ENCODE measurements around the gene CDK4.
"Not testable (repeated sequence)": the region's sequence is repeated elsewhere in the genome, so short reads cannot be mapped to it uniquely, and the experiment has no call there.

The CDK4 gene

DNA sequence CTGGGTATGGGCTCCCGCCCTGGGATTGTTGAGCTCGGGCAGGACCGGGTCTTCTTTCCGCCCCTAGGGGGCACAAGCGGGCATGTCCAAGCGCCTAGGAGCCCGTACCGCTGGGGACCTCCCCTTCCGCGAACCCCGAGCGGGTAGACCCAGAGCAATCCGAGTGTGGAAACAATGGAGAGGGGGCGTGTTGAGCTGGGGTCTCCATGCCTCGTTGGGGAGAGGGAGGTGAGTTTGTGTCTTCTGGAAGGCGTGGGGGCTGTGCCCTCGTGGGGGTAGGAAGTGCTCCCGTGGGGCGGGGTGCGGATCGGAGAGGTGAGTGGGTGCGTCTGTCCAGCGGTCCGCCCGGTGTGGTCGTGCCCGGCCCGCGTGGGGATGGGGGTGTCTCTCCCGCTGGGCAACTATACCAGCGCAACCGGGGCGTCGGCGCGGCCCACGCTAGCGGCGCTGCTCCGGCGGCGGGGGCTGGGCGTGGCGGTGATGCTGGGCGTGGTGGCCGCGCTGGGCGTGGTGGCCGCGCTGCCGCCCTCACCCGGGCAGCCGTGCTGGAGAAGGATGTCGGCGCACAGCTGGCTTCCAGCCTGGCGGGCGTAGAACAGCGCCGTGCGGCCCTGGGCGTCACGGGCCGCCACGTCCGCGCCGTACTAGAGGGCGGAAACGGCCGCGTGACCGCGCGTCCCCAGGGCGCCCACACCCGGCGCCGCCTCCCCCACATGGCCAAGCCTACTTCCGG lies 25.8 kb downstream of the CDK4 start:
- DNase-seq (ENCODE audit: low read depth, low spot score) = peak; percentile 88

GRCh38 chr12:57725851-57726150 lies 26.3 kb downstream of the CDK4 start:
- DNase-seq (ENCODE audit: low read depth, low spot score) = no peak

GRCh38 chr12:57724936-57725740 lies 27.0 kb downstream of the CDK4 start:
- no peak for DNase-seq (ENCODE audit: low read depth, low spot score)

GRCh38 chr12:57724003-57724935 lies 27.8 kb downstream of the CDK4 start:
- DNase-seq (ENCODE audit: low read depth, low spot score) = no peak

DNA sequence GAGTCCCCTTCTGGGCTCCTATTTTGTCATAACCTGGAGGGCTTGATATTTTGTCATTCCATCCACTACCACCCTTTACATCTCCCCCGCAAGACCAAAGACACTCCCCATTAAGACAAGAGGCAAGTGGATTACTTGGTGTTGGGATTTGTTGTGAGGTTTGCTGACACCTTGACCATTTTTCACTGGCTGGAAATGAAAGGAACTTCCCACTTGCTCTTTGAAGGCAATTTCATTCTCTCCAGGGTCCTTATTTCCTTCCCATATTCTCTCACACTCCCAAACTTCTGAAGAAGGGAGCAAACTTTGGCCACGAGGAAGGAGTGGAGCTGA lies 28.5 kb downstream of the CDK4 start:
- DNase-seq (ENCODE audit: low read depth, low spot score) = no peak

DNA sequence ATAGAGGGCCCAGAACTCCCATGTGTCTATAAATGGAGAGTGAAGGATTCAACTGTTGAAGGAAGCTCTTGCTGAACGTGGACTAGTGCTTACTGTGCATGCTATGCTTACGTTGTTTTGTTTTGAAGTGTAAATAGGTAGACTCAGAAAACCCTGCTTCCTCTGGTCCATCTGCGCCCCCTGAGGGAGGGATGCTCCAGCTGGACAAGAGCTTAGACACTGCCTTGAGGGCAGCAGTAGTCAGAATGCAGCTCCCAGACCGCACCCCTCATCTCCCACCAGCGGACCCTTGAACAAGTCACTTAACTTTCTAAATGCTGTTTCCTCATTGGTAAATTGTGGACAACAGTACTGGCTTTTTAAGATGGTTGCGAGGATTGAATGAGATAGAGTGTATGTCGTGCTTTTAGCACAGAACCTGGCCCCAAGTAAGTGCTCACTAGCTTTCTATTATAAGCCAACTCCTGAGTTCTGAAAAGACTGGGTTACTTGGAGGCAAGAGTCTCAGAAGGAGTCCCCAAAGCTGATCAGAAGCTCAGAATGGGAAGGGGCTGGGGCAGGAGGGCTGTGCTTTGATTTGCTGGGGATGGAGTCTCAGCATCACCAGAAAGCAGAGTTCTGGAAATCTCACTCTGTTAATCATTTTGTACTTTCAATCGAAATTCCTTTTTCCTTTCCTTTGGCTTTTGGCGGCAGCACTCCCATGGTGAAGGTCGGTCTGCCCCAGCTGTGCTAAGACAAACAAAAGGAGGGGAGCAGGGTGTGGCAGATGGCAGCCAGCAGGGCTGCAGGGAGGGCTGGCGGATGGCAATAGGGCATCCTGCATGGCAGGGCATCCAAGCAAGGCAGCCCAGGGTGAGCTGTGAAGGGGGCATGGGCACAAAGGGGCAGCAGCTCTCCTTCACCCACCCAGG lies 29.1 kb downstream of the CDK4 start:
- DNase-seq (ENCODE audit: low read depth, low spot score) = no peak

- not testable (repeated sequence) for DNase-seq (ENCODE audit: low read depth, low spot score)
Measured at GRCh38 chr12:57721846-57722608, 30.1 kb downstream of the CDK4 start.

GRCh38 chr12:57720606-57721595 lies 31.2 kb downstream of the CDK4 start:
- no peak for DNase-seq (ENCODE audit: low read depth, low spot score)

GRCh38 chr12:57719777-57720605 lies 32.1 kb downstream of the CDK4 start:
- no peak for DNase-seq (ENCODE audit: low read depth, low spot score)

DNA sequence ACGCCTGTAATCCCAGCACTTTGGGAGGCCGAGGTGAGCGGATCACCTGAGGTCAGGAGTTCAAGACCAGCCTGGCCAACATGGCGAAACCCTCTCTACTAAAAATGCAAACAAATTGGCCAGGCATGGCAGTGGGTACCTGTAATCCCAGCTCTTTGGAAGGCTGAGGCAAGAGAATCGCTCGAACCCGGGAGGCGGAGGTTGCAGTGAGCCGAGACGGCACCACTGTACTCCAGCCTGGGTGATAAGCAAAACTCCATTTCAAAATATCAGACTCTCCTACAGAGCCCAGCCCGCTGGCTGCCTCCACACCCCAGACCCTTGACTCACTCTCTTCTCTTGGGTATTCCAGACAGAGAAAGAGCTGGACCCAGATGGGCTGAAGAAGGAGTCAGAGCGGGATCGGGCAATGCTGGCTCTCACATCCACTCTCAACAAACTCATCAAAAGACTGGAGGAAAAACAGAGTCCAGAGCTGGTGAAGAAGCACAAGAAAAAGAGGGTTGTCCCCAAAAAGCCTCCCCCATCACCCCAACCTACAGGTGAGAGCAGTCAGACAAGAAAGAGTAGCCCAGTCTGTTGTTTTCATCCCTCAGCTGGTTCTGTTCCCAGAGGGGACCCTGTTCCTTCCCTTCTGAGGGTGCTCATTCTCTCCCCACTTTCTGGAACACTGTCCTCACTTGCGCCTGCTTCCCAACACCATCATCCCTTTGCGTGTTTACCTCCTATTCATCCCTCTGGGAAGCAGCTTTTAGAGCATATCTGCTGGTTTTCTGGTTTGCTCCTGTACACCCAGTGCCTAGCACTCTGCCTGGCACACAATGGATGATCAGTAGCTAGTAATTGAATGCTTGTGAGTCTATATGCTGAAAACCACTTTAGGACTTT lies 33.2 kb downstream of the CDK4 start:
- DNase-seq (ENCODE audit: low read depth, low spot score) = no peak

DNA sequence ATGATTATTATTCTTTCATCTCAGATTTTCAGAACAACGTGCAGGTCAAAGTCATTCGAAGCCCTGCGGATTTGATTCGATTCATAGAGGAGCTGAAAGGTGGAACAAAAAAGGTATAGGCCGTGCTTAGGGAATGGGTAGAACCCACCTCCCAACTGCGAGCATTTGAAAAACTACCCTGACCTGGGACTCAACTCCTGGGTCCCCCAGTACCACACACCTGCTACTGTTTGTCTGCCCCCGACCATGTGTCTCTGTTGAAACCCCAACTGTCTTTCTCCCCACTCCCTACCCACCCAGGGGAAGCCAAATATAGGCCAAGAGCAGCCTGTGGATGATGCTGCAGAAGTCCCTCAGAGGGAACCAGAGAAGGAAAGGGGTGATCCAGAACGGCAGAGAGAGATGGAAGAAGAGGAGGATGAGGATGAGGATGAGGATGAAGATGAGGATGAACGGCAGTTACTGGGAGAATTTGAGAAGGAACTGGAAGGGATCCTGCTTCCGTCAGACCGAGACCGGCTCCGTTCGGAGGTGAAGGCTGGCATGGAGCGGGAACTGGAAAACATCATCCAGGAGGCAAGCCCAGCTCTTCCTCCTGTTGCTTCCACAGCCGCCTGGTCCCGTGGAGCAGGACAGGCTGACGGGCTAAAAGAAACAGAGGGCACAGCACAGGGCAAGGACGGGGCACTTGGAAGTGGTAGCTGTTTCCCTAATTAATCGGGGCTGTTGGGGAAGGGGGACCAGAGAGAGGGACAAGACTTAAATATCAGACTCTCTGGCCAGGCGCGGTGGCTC lies 34.1 kb downstream of the CDK4 start:
- no peak for DNase-seq (ENCODE audit: low read depth, low spot score)

GRCh38 chr12:57717131-57717530 lies 35.0 kb downstream of the CDK4 start:
- DNase-seq (ENCODE audit: low read depth, low spot score) = no peak

- no peak for DNase-seq (ENCODE audit: low read depth, low spot score)
Measured at GRCh38 chr12:57716305-57716704, 35.8 kb downstream of the CDK4 start.

GRCh38 chr12:57715786-57716185 lies 36.3 kb downstream of the CDK4 start:
- DNase-seq (ENCODE audit: low read depth, low spot score) = no peak

- DNase-seq (ENCODE audit: low read depth, low spot score) = not testable (repeated sequence)
Measured at GRCh38 chr12:57715036-57715748, 36.9 kb downstream of the CDK4 start.

GRCh38 chr12:57713209-57713608 lies 38.9 kb downstream of the CDK4 start:
- DNase-seq (ENCODE audit: low read depth, low spot score) = no peak
